IPS-11a (cell line): ENCODE results near the gene SIX4.

Experiments used
- H3K4me3 ChIP-seq: one replicate; pipeline ENCODE4 v1.5.1; 2013; ENCODE audit warnings: low read depth, low read length, control low read depth

Gene SIX4

GRCh38 chr14:60662982-60663381 is 61.2 kb downstream of the SIX4 start:
- H3K4me3 ChIP-seq, result no peak overlapping the region

- no peak overlapping the region for H3K4me3 ChIP-seq
Observed at GRCh38 chr14:60661721-60662120, 62.4 kb downstream of the SIX4 start.
